Prostate gland (tissue), 2 donors: Measurements from ENCODE around the gene FRMD4A.

Source experiments
- CTCF ChIP-seq, 4 experiments: fragments of 200-600 bp in 2 of 4; fragments of 450-650 bp in 2 of 4; sonication (generic) in 2 of 4; IDR thresholded peaks; 1 replicate in 3 of 4; 2 replicates in 1 of 4; pipeline ENCODE4 v1.5.1; 2016 to 2019; ENCODE audit warnings: antibody characterized with exemption in 4 of 4, mild to moderate bottlenecking in 2 of 4, moderate library complexity in 2 of 4
- POLR2A ChIP-seq: fragments of 450-650 bp; IDR thresholded peaks from one replicate; pipeline ENCODE4 v1.6.1; 2016; ENCODE audit warnings: antibody characterized with exemption, mild to moderate bottlenecking
- POLR2AphosphoS5 ChIP-seq: sonication (generic); formaldehyde crosslinking; IDR thresholded peaks from one replicate; pipeline ENCODE4 v1.6.1; 2017; ENCODE audit warnings: antibody characterized with exemption

GRCh38 chr10:13795653-13796555 lies 534.8 kb downstream of the FRMD4A start:
- TF ChIP-seq CTCF (IDR thresholded peaks at IDR 0.05), result no peak
- no peak for TF ChIP-seq POLR2A
- TF ChIP-seq POLR2AphosphoS5, result no peak
